ENCODE data around the gene ZRANB3.

DNA sequence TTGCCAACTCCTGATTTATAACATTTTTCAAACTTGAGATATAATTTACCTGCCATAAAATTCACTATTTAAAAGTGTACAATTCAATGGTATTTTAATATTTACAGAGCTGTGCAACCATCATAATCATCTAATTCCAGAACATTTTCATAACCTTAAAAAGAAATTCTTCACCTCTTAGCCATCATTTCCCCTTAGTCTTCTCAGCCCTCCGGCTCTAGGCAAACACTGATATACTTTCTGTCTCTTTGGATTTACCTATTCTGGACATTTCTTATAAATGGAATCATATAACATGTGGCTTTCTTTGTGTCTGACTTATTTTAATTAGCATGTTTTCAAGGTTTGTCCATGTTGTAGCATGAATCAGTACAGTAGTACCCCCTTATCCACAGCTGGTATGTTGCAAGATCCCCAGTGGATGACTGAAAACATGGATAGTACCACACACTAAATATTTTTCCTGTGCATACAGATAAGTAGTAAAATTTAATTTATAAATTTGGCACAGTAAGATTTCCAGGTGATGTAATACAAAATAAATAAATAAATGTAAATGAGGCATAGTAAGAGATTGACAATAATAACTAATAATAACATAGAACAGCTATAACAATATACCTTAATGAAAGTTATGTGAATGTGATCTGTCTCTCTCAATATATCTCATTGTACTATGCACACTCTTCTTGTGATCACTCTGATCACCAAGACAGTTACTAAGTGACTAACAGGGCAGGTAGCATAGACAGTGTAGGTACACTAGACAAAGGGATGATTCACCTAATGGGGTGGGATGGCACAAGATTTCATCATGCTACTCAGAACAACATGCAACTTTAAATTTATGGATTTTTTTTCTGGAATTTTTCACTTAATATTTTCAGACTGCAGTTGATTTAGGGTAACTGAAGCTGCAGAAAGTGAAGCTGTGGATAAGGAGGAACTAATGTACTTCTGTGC is 405.8 kb downstream of the ZRANB3 start:
- TF ChIP-seq CTCF (IDR thresholded peaks at IDR 0.05), result no peak
- no peak for TF ChIP-seq MAX (CRISPR knock-in tag; IDR thresholded peaks at IDR 0.05)
- no peak for TF ChIP-seq ZNF423 (CRISPR knock-in tag; IDR thresholded peaks at IDR 0.05)
- no peak for TF ChIP-seq ERG (CRISPR knock-in tag; IDR thresholded peaks at IDR 0.05)
- no peak for TF ChIP-seq ZNF263 (CRISPR knock-in tag; IDR thresholded peaks at IDR 0.05; ENCODE audit: low read depth)
- no peak for TF ChIP-seq AFF4 (CRISPR knock-in tag; IDR thresholded peaks at IDR 0.05; ENCODE audit: borderline replicate concordance)
- no peak for TF ChIP-seq ATF3 (CRISPR knock-in tag; conservative IDR thresholded peaks at IDR 0.05)
- TF ChIP-seq JUN (CRISPR knock-in tag; IDR thresholded peaks at IDR 0.05), result no peak
- no peak for TF ChIP-seq PREB (CRISPR knock-in tag; IDR thresholded peaks at IDR 0.05; ENCODE audit: borderline replicate concordance)
- TF ChIP-seq E2F1 (CRISPR knock-in tag; IDR thresholded peaks at IDR 0.05), result no peak
- TF ChIP-seq ZNF138 (CRISPR knock-in tag; conservative IDR thresholded peaks at IDR 0.05), result no peak
- no peak for TF ChIP-seq SP1 (CRISPR knock-in tag; conservative IDR thresholded peaks at IDR 0.05)
- TF ChIP-seq IRF1 (CRISPR knock-in tag; IDR thresholded peaks at IDR 0.05), result no peak
- TF ChIP-seq, protein P1, sequence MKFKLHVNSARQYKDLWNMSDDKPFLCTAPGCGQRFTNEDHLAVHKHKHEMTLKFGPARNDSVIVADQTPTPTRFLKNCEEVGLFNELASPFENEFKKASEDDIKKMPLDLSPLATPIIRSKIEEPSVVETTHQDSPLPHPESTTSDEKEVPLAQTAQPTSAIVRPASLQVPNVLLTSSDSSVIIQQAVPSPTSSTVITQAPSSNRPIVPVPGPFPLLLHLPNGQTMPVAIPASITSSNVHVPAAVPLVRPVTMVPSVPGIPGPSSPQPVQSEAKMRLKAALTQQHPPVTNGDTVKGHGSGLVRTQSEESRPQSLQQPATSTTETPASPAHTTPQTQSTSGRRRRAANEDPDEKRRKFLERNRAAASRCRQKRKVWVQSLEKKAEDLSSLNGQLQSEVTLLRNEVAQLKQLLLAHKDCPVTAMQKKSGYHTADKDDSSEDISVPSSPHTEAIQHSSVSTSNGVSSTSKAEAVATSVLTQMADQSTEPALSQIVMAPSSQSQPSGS (CRISPR knock-in tag; IDR thresholded peaks at IDR 0.05; ENCODE audit: borderline replicate concordance, low read depth), result no peak
